22Rv1 (cell line): Measurements from ENCODE around the gene USP20.

Source experiments
- H3K27ac ChIP-seq: fragments of 450-650 bp; 2 replicates; pipeline ENCODE4 v1.5.1; 2017
- CTCF ChIP-seq: fragments of 450-650 bp; IDR thresholded peaks from 2 replicates; pipeline ENCODE4 v1.5.1; 2017; ENCODE audit warnings: mild to moderate bottlenecking
- ZFX ChIP-seq: fragments of 450-650 bp; IDR thresholded peaks from 2 replicates; pipeline ENCODE4 v1.6.1; 2017; ENCODE audit warnings: antibody characterized with exemption, borderline replicate concordance

USP20 gene

GRCh38 chr9:129852579-129852978 lies 17.3 kb downstream of the USP20 start:
- TF ChIP-seq ZFX (no peak), CTCF (no peak)
- H3K27ac ChIP-seq, result no peak overlapping the region

GRCh38 chr9:129853614-129854013 lies 18.4 kb downstream of the USP20 start:
- no peak for TF ChIP-seq ZFX
- TF ChIP-seq CTCF, result no peak
- no peak overlapping the region for H3K27ac ChIP-seq

- no peak overlapping the region for H3K27ac ChIP-seq
- TF ChIP-seq ZFX (no peak), CTCF (no peak)
Observed at GRCh38 chr9:129854588-129855110, 19.4 kb downstream of the USP20 start.

GRCh38 chr9:129857207-129857606 lies 21.9 kb downstream of the USP20 start:
- TF ChIP-seq ZFX (no peak), CTCF (no peak)
- no peak overlapping the region for H3K27ac ChIP-seq

- no peak overlapping the region for H3K27ac ChIP-seq
Observed at GRCh38 chr9:129858167-129858962, 23.1 kb downstream of the USP20 start.

GRCh38 chr9:129860653-129861446 lies 25.6 kb downstream of the USP20 start:
- TF ChIP-seq CTCF, result no peak
- TF ChIP-seq ZFX, result no peak
- H3K27ac ChIP-seq, result no peak overlapping the region

More at GRCh38 chr9:129858167-129858962, 23.1 kb downstream of the USP20 start:
- no peak for TF ChIP-seq CTCF
- no peak for TF ChIP-seq ZFX
